ENCODE data around the gene USP54.

DNA sequence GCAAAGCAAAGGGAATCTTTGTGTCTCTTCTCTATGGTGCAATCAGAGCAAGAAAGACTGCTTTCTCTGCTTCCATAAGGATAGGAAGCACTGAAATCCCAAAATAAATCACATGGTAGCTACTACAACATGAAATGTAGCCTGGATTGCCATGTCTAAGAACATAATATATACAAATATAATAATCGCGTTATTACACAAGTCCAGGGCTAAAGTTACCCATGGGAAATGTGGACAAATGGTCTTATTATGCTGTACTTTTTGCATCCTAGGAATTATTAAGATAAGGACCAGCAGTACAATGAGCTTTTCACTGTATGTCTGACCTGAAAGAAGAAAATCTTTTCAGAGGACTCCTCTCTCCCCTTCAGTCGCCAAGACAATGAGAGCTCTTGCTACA lies 71.8 kb downstream of the USP54 start:
- TF ChIP-seq, protein P1, sequence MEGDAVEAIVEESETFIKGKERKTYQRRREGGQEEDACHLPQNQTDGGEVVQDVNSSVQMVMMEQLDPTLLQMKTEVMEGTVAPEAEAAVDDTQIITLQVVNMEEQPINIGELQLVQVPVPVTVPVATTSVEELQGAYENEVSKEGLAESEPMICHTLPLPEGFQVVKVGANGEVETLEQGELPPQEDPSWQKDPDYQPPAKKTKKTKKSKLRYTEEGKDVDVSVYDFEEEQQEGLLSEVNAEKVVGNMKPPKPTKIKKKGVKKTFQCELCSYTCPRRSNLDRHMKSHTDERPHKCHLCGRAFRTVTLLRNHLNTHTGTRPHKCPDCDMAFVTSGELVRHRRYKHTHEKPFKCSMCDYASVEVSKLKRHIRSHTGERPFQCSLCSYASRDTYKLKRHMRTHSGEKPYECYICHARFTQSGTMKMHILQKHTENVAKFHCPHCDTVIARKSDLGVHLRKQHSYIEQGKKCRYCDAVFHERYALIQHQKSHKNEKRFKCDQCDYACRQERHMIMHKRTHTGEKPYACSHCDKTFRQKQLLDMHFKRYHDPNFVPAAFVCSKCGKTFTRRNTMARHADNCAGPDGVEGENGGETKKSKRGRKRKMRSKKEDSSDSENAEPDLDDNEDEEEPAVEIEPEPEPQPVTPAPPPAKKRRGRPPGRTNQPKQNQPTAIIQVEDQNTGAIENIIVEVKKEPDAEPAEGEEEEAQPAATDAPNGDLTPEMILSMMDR (IDR thresholded peaks at IDR 0.05; ENCODE audit: insufficient read depth, low read length) = no peak
- no peak for TF ChIP-seq POLR2AphosphoS5 (IDR thresholded peaks at IDR 0.05; ENCODE audit: low read depth)
